HepG2 (cell line): ENCODE data around the gene CAPZB. TPM values are rescaled to one million over a fixed set of nuclear protein-coding genes. Genes with fewer than 3 reads are reported as not detected.

Experiments used
- E2F2 ChIP-seq: sonication (generic); formaldehyde crosslinking; IDR thresholded peaks from 2 replicates; pipeline ENCODE4 v1.4.0; 2020; ENCODE audit warnings: missing genetic modification reagents, borderline replicate concordance
- EP300 ChIP-seq, 3 experiments: sonication (generic) in 1 of 3; formaldehyde crosslinking in 1 of 3; IDR thresholded peaks; 2 replicates each; pipeline versions ENCODE4 v1.5.1 to v1.6.1; 2011 to 2020; ENCODE audit warnings: low read depth in 2 of 3, low read length in 2 of 3, borderline replicate concordance in 1 of 3, improper control_type of control experiment in 1 of 3, mild to moderate bottlenecking in 1 of 3, missing genetic modification reagents in 1 of 3, moderate library complexity in 1 of 3
- KAT8 ChIP-seq: IDR thresholded peaks from 2 replicates; pipeline ENCODE4 v1.6.1; 2016; ENCODE audit warnings: missing genetic modification reagents, missing compliant biosample characterization
- KMT2A ChIP-seq: sonication (generic); formaldehyde crosslinking; IDR thresholded peaks from 2 replicates; pipeline ENCODE4 v1.4.0; 2020; ENCODE audit warnings: missing genetic modification reagents
- LRRFIP1 ChIP-seq: sonication (generic); formaldehyde crosslinking; conservative IDR thresholded peaks from 2 replicates; pipeline ENCODE4 v1.4.0; 2020; ENCODE audit warnings: missing genetic modification reagents
- NONO ChIP-seq, 2 experiments: fragments of 450-650 bp in 1 of 2; sonication (generic) in 1 of 2; formaldehyde crosslinking in 1 of 2; IDR thresholded peaks in 1 of 2; conservative IDR thresholded peaks in 1 of 2; 2 replicates each; pipeline versions ENCODE4 v1.6.1 to v1.8.0; 2017 to 2022; ENCODE audit warnings: mild to moderate bottlenecking in 1 of 2, missing genetic modification reagents in 1 of 2, moderate library complexity in 1 of 2
- POLR2A ChIP-seq, 2 experiments: IDR thresholded peaks; 2 replicates each; pipeline ENCODE4 v1.6.1; 2011; ENCODE audit warnings: low read depth in 2 of 2, low read length in 2 of 2, mild to moderate bottlenecking in 1 of 2, moderate library complexity in 1 of 2; ENCODE audit not compliant: insufficient read depth in 1 of 2
- SMAD1 ChIP-seq: sonication (generic); formaldehyde crosslinking; IDR thresholded peaks from 2 replicates; pipeline ENCODE4 v1.4.0; 2020; ENCODE audit warnings: missing genetic modification reagents, low read depth, mild to moderate bottlenecking, borderline replicate concordance
- SOX13 ChIP-seq, 3 experiments: fragments of 450-650 bp in 1 of 3; sonication (generic) in 1 of 3; formaldehyde crosslinking in 1 of 3; IDR thresholded peaks in 2 of 3; conservative IDR thresholded peaks in 1 of 3; 2 replicates each; pipeline versions ENCODE4 v1.5.0 to v1.6.1; 2016 to 2020; ENCODE audit warnings: antibody characterized with exemption in 1 of 3, mild to moderate bottlenecking in 1 of 3, missing compliant biosample characterization in 1 of 3, missing genetic modification reagents in 1 of 3, moderate library complexity in 1 of 3
- WIZ ChIP-seq: sonication (generic); formaldehyde crosslinking; IDR thresholded peaks from 2 replicates; pipeline ENCODE4 v1.5.1; 2020; ENCODE audit warnings: mild to moderate bottlenecking, missing genetic modification reagents
- ZFP1 ChIP-seq: IDR thresholded peaks from 2 replicates; pipeline ENCODE4 v1.6.1; 2016
- ZFP41 ChIP-seq: sonication (generic); formaldehyde crosslinking; IDR thresholded peaks from 2 replicates; pipeline ENCODE4 v1.4.0; 2020; ENCODE audit warnings: mild to moderate bottlenecking, missing genetic modification reagents, borderline replicate concordance
- polyA plus RNA-seq, 8 experiments: library from polyadenylated mRNA; depleted of rRNA in 3 of 8; stranded (reverse) in 7 of 8; unstranded in 1 of 8; fragments of >200 nt; fragmentation: Illumina TruSeq in 4 of 8; extraction: Trizol in 4 of 8; gene quantifications; 2 replicates each; pipeline versions ENCODE4 v1.2.1 to v1.2.3, GENCODE V29; 2011 to 2016; ENCODE audit warnings: low read depth in 4 of 8, missing spikeins in 1 of 8, mixed read lengths in 1 of 8; ENCODE audit not compliant: insufficient read depth in 1 of 8
- total RNA-seq, 5 experiments: library from RNA; depleted of rRNA; stranded (reverse); fragments of >200 nt; fragmentation: Illumina TruSeq; extraction: Trizol; gene quantifications; 2 replicates each; pipeline ENCODE4 v1.2.3, GENCODE V29; 2016; ENCODE audit warnings: low read depth in 1 of 5
- TF ChIP-seq, protein P1 (sequence below): sonication (generic); formaldehyde crosslinking; IDR thresholded peaks from 2 replicates; pipeline ENCODE4 v1.4.0; 2020; ENCODE audit warnings: mild to moderate bottlenecking, missing genetic modification reagents
- TF ChIP-seq, protein P2 (sequence below): sonication (generic); formaldehyde crosslinking; IDR thresholded peaks from 2 replicates; pipeline ENCODE4 v1.5.0; 2020; ENCODE audit warnings: mild to moderate bottlenecking, missing genetic modification reagents
- TF ChIP-seq, protein P3 (sequence below): sonication (generic); formaldehyde crosslinking; IDR thresholded peaks from 2 replicates; pipeline ENCODE4 v1.4.0; 2020; ENCODE audit warnings: missing genetic modification reagents

The CAPZB gene
- total and polyA plus RNA-seq, 2 of the 13 experiments (the other 11 are each of a cell fraction or from before 2014, with no cell fraction given): 58.9 to 76.9 TPM

- TF ChIP-seq LRRFIP1 (no peak), KAT8 (CRISPR knock-in tag) (no peak), ZFP41 (CRISPR knock-in tag) (peak; percentile 88; the same call in 1 of the 2 replicates), KMT2A (CRISPR knock-in tag) (peak; percentile 61; the same call in 1 of the 2 replicates), E2F2 (CRISPR knock-in tag) (no peak), WIZ (CRISPR knock-in tag) (no peak), SMAD1 (CRISPR knock-in tag) (0 out of 2 replicates have a peak, but pooled peaks have one; percentile 60), POLR2A (IDR thresholded peaks at IDR 0.05; ENCODE audit: insufficient read depth in 1 of 2, low read depth in 2 of 2, low read length in 2 of 2) (peak; percentile 78 to 84), SOX13 (IDR thresholded peaks at IDR 0.05) (no peak), SOX13 (CRISPR knock-in tag; conservative IDR thresholded peaks at IDR 0.05 in 1 of 2, IDR thresholded peaks at IDR 0.05 in 1 of 2) (no peak), EP300 (IDR thresholded peaks at IDR 0.05; ENCODE audit: low read depth in 2 of 2, low read length in 2 of 2) (peak in 1 of 2 experiments; percentile 47; a peak in 1 of 4 replicates), EP300 (CRISPR knock-in tag; IDR thresholded peaks at IDR 0.05; ENCODE audit: borderline replicate concordance) (no peak), NONO (IDR thresholded peaks at IDR 0.05) (no peak), NONO (CRISPR knock-in tag; conservative IDR thresholded peaks at IDR 0.05) (peak; percentile 38; the same call in 1 of the 2 replicates), ZFP1 (no peak; the same call in 1 of the 2 replicates)
- TF ChIP-seq, protein P1, sequence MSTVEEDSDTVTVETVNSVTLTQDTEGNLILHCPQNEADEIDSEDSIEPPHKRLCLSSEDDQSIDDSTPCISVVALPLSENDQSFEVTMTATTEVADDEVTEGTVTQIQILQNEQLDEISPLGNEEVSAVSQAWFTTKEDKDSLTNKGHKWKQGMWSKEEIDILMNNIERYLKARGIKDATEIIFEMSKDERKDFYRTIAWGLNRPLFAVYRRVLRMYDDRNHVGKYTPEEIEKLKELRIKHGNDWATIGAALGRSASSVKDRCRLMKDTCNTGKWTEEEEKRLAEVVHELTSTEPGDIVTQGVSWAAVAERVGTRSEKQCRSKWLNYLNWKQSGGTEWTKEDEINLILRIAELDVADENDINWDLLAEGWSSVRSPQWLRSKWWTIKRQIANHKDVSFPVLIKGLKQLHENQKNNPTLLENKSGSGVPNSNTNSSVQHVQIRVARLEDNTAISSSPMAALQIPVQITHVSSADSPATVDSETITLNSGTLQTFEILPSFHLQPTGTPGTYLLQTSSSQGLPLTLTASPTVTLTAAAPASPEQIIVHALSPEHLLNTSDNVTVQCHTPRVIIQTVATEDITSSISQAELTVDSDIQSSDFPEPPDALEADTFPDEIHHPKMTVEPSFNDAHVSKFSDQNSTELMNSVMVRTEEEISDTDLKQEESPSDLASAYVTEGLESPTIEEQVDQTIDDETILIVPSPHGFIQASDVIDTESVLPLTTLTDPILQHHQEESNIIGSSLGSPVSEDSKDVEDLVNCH: no peak
- TF ChIP-seq, protein P2, sequence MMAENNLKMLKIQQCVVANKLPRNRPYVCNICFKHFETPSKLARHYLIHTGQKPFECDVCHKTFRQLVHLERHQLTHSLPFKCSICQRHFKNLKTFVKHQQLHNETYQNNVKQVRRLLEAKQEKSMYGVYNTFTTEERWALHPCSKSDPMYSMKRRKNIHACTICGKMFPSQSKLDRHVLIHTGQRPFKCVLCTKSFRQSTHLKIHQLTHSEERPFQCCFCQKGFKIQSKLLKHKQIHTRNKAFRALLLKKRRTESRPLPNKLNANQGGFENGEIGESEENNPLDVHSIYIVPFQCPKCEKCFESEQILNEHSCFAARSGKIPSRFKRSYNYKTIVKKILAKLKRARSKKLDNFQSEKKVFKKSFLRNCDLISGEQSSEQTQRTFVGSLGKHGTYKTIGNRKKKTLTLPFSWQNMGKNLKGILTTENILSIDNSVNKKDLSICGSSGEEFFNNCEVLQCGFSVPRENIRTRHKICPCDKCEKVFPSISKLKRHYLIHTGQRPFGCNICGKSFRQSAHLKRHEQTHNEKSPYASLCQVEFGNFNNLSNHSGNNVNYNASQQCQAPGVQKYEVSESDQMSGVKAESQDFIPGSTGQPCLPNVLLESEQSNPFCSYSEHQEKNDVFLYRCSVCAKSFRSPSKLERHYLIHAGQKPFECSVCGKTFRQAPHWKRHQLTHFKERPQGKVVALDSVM (CRISPR knock-in tag): peak; percentile 54; the same call in 1 of the 2 replicates
- TF ChIP-seq, protein P3, sequence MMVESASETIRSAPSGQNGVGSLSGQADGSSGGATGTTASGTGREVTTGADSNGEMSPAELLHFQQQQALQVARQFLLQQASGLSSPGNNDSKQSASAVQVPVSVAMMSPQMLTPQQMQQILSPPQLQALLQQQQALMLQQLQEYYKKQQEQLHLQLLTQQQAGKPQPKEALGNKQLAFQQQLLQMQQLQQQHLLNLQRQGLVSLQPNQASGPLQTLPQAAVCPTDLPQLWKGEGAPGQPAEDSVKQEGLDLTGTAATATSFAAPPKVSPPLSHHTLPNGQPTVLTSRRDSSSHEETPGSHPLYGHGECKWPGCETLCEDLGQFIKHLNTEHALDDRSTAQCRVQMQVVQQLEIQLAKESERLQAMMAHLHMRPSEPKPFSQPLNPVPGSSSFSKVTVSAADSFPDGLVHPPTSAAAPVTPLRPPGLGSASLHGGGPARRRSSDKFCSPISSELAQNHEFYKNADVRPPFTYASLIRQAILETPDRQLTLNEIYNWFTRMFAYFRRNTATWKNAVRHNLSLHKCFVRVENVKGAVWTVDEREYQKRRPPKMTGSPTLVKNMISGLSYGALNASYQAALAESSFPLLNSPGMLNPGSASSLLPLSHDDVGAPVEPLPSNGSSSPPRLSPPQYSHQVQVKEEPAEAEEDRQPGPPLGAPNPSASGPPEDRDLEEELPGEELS (CRISPR knock-in tag): no peak
Observed at GRCh38 chr1:19338323-19338762, 147.0 kb downstream of the CAPZB start (continued).
